Gastrocnemius medialis (tissue), 4 donors: Measurements from ENCODE around the gene TSPAN2.

Source experiments
- CTCF ChIP-seq, 5 experiments: fragments of 450-650 bp in 3 of 5; fragments of 200-600 bp in 2 of 5; sonication (generic) in 2 of 5; IDR thresholded peaks in 4 of 5; conservative IDR thresholded peaks in 1 of 5; 1 replicate in 4 of 5; 2 replicates in 1 of 5; pipeline ENCODE4 v1.5.1; 2016 to 2019; ENCODE audit warnings: antibody characterized with exemption in 5 of 5, mild to moderate bottlenecking in 3 of 5, moderate library complexity in 3 of 5
- POLR2A ChIP-seq, 2 donors: fragments of 450-650 bp; IDR thresholded peaks; one replicate each; pipeline ENCODE4 v1.6.1; 2017; ENCODE audit warnings: antibody characterized with exemption in 2 of 2, mild to moderate bottlenecking in 2 of 2, moderate library complexity in 2 of 2

- TF ChIP-seq CTCF (IDR thresholded peaks at IDR 0.05 in 4 of 5, conservative IDR thresholded peaks at IDR 0.05 in 1 of 5) (no peak), POLR2A (IDR thresholded peaks at IDR 0.05) (no peak)
These were observed 39.9 kb upstream of the TSPAN2 start for GRCh38 chr1:115129071-115129640.
